ENCODE measurements around the gene MTA3.
"Not testable (repeated sequence)": the region's sequence is repeated elsewhere in the genome, so short reads cannot be mapped to it uniquely, and the experiment has no call there.

MTA3 gene

DNA sequence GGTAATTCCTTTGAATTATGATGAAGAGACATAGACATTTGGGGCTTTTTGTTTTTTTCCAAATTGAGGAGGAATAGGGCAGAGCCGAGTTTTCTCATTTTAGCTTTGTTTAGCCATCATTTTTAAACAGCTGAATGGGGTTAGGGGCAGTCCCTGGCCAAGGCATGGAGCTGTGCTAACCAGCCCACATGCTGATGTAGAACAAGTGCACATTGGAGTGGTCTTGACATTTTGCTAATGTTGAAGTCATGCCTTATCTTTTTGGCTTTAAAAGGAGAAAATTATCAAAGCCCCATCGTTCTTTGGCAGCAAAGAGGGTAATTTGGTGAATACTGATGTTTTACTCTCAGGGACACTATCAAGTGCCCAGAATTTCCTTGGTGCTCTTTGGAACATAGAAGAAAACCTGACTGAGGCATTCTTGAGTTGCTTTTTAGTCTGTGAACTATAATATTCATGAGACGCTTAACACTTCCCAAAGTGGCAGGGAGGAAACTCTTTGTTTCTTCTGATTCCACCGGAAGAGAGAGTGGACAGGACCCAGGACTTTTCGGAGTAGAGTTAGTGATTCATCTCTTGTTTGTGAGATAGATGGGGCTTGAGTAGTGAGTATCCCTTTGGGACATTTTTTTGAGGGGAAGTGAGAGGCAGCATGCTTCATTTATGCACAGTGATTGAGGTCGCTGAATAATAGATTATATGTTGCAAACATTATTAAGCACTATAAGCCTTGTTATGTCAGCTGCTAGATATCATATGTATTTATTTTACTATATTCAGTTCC, 45.0 kb downstream of the MTA3 start:
- no peak for TF ChIP-seq POLR2A (IDR thresholded peaks at IDR 0.05; ENCODE audit: low read depth, low read length)
- FAIRE-seq (no peak), DNase-seq (ENCODE audit: insufficient read length, low spot score) (no peak)

DNA sequence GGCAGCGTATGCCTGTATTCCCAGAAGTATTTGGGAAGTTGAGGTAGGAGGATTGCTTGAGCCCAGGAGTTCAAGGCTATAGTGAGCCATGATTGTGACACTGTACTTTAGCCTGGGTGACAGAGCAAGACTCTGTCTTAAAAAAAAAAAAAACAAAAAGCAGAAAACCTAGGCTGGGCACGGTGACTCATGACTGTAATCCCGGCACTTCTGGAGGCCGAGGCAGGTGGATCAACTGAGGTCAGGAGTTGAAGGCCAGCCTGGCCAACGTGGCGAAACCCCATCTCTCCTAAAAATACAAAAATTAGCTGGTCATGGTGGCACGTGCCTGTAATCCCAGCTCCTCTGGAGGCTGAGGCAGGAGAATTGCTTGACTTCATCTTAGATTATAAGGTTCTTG, 46.4 kb downstream of the MTA3 start:
- DNase-seq (ENCODE audit: insufficient read length, low spot score) (no peak), FAIRE-seq (peak; percentile 81)
- no peak for TF ChIP-seq POLR2A (IDR thresholded peaks at IDR 0.05; ENCODE audit: low read depth, low read length)

DNA sequence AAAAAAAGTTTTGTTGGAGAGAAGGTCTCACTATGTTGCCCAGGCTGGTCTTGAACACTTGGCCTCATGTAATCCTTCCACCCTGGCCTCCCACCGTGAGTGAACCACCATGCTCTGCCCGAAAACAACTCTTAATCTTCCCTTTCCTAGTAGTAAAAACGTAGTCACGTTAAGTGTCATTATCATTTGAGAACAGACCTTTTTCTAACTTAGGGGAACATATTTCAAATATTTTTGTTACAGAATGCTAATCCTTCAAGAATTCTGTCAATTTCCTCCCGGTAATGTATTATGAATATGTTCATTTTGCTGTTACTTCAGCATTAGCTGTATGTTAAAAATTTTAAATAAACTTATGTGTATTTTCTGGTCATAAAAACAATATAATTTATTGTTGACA, 49.7 kb downstream of the MTA3 start:
- DNase-seq (ENCODE audit: insufficient read length, low spot score) (no peak), FAIRE-seq (no peak)
- no peak for TF ChIP-seq POLR2A (IDR thresholded peaks at IDR 0.05; ENCODE audit: low read depth, low read length)

DNA sequence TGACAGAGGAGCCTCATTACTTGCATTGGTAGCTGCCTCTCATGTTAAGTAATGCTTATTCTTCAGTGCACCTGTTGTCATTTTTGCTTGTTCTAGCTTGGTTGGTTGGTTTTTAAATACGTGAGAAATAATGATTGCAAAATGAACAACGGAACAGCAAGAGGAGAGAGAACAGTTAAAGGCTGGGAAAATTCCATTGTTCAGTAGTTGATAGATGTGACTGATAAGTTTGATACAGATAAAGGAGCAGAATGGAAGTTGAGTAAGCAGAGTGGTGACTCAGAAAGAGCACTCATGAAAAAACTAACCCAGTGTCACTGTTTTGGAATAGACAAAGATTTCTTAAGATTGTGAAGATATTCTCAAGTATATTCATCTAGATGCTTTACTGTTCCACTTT, 50.5 kb downstream of the MTA3 start:
- DNase-seq (ENCODE audit: insufficient read length, low spot score) (no peak), FAIRE-seq (peak; percentile 89)
- TF ChIP-seq POLR2A (IDR thresholded peaks at IDR 0.05; ENCODE audit: low read depth, low read length): no peak

DNA sequence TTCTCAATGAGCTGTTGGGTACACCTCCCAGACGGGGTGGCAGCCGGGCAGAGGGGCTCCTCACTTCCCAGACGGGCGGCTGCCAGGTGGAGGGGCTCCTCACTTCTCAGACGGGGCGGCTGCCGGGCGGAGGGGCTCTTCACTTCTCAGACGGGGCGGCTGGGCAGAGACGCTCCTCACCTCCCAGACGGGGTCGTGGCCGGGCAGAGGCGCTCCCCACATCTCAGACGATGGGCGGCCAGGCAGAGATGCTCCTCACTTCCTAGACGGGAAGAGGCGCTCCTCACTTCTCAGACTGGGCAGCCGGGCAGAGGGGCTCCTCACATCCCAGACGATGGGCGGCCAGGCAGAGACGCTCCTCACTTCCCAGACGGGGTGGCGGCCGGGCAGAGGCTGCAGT, 53.2 kb downstream of the MTA3 start:
- DNase-seq (ENCODE audit: insufficient read length, low spot score); FAIRE-seq: not testable (repeated sequence)

DNA sequence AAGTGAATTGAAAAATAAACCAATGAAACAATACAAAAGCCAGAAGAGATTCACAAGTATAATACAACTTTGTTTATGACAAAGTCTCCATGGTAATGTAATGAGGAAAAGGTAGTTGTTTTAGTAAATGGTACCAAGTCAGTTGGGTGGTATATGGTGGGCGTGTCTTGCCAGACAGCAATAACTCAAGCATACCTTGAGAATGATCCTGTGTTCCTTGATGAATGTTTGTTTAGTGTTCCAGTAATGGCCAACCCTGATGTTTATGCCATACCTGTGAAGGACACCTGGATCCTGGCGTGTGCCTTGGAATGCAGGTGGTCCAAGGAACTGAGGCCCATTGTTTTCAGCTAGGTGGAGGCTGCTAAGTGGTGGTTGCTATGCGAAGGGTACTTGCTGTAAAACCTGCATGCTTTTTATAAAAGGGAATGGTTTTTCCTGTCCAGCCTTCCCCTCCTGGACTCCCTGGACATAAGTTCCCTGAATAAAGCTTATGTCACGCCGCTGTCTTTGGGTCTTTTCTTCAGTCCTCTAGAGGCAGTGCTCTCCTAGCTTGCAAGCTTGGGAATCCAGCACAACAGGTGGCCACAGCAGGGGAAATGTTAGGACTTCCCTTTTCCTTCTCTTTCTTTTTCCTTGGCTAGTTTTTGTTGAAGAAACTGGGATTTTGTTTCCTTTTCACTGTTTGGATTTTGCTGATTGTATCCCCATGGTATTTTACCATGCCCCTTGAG, 54.7 kb downstream of the MTA3 start:
- FAIRE-seq (no peak), DNase-seq (ENCODE audit: insufficient read length, low spot score) (no peak)
- TF ChIP-seq POLR2A (IDR thresholded peaks at IDR 0.05; ENCODE audit: low read depth, low read length): no peak

DNA sequence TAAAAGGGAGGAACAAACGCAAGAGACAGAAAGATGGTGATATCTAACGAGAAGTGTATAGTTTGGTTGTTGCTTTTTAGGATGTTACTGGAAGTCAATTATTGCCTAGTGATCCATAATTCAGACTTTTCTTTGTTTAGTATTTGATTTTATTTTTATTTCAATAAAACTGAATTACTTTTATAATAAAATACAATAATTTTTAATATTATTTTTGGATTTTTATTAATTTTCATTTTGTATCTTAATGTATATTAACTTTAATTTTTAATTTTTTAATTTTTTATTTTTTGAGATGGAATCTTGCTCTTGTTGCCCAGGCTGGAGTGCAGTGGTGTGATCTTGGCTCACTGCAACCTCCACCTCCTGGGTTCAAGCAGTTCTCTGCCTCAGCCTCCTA, 55.6 kb downstream of the MTA3 start:
- DNase-seq (ENCODE audit: insufficient read length, low spot score) (no peak), FAIRE-seq (no peak)
- TF ChIP-seq POLR2A (IDR thresholded peaks at IDR 0.05; ENCODE audit: low read depth, low read length): no peak

DNA sequence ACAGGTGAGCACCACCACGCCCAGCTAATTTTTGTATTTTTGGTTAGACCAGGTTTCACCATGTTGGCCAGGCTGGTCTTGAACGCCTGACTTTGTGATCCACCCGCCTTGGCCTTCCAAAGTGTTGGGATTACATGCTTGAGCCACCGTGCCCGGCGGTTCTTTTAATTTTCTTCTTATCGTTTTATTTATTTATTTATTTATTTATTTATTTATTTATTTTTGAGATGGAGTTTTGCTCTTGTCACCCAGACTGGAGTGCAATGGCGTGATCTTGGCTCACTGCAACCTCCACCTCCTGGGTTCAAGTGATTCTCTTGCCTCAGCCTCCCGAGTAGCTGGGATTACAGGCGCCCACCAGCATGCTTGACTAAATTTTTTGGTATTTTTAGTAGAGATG, 59.6 kb downstream of the MTA3 start:
- FAIRE-seq; DNase-seq (ENCODE audit: insufficient read length, low spot score): not testable (repeated sequence)

DNA sequence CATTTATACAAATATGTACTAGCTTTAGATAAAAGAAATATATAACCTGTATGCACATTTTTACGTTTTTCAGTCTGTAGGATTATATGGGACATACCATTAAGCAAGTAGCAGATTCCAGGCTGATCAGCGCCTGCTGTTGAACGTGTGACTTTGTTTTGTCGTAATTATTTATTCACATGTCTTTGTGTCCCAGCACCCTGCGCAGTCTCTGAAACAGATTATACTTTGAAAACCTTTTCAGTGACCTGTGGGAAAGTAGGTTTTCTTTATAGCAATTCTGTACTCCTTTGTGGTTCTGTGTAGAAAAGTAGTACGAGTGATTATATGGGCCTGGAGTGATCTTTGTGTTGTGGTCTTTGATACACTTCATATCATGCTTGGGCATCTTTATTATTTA, 68.5 kb downstream of the MTA3 start:
- no peak for TF ChIP-seq POLR2A (IDR thresholded peaks at IDR 0.05; ENCODE audit: low read depth, low read length)
- FAIRE-seq: no peak
- DNase-seq (ENCODE audit: insufficient read length, low spot score): no peak

DNA sequence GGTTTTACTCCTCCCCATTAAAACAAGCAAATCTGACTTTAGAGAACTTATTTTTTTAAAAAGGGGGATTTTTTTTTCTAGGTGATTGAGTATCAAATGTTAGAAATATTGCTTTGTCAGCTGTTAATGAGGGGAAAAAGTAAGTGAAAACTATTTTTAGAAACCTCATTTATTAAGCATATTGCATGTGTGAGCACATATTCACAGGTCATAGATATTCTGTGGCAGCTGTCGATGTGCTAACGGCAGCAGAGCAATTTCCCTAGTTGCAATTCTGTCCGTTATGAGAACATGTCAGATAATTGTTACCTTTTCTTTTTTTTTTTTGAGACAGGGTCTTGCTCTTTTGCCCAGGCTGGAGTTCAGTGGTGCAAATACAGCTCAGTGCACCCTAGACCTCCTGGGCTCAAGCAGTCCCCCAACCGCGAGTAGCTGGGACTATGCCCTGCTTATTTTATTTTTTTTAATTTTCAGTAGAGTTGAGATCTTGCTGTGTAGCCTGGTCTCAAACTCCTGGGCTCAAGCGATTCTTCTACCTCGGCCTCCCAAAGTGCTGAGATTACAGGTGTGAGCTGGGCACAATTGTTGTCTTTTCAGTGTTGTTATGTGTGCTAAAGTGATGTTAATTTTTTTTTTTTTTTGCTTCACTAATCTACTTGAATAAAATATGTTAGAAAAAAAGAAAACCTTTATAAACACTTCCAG, 69.8 kb downstream of the MTA3 start:
- no peak for TF ChIP-seq POLR2A (IDR thresholded peaks at IDR 0.05; ENCODE audit: low read depth, low read length)
- peak; percentile 30 for FAIRE-seq
- DNase-seq (ENCODE audit: insufficient read length, low spot score): no peak

DNA sequence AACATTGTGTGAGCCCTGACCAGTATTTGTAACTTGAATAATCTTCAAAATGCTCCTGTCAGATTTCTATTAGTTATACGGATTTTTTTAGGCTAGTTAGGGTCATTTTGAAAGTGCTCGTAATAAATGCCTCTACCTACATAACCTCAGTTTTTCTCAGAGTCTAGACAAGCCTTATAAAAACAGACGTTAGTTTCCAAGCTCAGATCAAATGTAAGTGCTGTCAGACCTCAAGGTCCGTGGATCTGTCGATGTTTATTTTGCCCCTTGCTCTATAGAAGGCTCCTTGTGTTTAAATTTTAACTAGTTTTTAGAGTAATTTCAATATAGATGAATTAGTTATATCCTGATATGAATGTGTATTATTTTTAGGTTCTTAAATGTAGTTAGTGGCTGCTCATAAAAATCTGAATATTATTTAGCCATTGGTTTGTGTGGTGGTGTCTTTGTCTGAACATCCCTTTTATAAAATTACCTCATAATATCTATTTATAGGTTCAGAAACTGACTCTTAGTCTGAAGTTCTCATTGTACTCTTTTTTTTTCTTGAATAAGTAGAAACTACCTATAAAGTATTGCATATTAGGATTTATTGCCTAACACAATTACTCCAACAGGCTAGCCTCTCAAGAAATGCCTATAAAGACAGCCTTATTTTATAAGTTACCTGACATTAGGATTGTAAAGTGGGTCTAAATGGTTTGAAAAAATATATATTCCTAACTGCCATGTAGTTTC, 71.1 kb downstream of the MTA3 start:
- no peak for FAIRE-seq
- TF ChIP-seq POLR2A (IDR thresholded peaks at IDR 0.05; ENCODE audit: low read depth, low read length): no peak
- no peak for DNase-seq (ENCODE audit: insufficient read length, low spot score)

DNA sequence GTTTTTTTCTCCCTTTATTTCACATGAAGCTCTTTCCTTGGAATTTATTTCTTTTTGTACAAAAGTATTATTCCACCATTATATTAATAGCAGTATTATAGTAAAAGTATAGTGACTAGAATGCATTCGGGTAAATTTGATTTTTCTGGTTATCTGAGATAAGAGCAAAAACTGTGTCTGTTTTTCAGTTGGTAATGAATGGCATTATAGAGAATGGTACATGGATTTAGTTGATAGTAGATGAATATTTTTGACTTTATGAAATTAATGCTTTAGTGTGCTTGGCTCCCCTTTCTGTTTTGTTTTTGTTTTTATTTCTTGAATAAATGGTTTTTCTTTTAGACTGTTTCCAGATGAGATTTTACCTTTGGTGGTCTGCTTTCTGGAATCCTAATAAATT, 71.8 kb downstream of the MTA3 start:
- no peak for FAIRE-seq
- DNase-seq (ENCODE audit: insufficient read length, low spot score): no peak
- no peak for TF ChIP-seq POLR2A (IDR thresholded peaks at IDR 0.05; ENCODE audit: low read depth, low read length)

DNA sequence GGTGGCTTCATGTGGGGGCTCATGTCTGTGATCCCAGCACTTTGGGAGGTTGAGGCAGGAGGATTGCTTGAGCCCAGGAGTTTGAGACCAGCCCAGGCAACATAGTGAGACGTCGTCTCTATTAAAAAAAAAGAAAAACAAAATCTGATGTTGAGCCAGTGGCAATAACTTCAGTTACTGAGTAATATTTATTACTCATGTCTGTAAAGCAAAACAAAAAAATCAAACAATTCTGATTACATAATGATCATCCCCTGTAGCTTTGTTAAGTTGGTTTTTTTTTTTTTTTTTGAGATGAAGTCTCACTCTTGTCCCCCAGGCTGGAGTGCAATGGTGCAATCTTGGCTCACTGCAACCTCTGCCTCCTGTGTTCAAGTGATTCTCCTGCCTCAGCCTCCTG, 73.9 kb downstream of the MTA3 start:
- not testable (repeated sequence) for DNase-seq (ENCODE audit: insufficient read length, low spot score); FAIRE-seq

DNA sequence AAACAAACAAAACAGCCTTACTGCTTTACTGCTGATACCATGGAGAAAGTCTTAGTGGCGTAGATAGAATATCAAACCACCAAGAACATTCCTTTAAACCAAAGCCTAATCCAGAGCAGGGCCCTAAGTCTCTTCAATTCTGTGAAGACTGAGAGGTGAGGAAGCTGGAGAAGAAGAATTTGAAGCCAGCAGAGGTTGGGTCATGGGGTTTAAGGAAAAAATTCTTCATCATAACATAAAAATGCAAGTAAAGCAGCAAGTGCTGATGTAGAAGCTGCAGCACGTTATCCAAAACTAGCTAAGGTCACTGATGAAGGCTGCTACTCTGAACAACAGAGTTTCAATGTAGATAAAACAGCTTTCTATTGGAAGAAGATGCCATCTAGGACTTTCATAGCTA, 77.1 kb downstream of the MTA3 start:
- FAIRE-seq (no peak), DNase-seq (ENCODE audit: insufficient read length, low spot score) (no peak)
- no peak for TF ChIP-seq POLR2A (IDR thresholded peaks at IDR 0.05; ENCODE audit: low read depth, low read length)

Measured in H54 (cell line).